DOHH2 (cell line): ENCODE measurements around the gene AFAP1.

ENCODE experiments used
- H3F3A ChIP-seq: fragments of 200-600 bp; sonication (generic), shearing (Covaris generic); 2 replicates; pipeline ENCODE4 v1.6.0; 2016; ENCODE audit warnings: antibody characterized with exemption, mild to moderate bottlenecking; ENCODE audit not compliant: control insufficient read depth, insufficient read depth
- H3K27ac ChIP-seq: fragments of 200-600 bp; sonication (generic); 2 replicates; pipeline ENCODE4 v1.5.1; 2014; ENCODE audit warnings: low read depth, mild to moderate bottlenecking, low read length, moderate library complexity
- H3K27me3 ChIP-seq: fragments of 200-600 bp; sonication (generic); 2 replicates; pipeline ENCODE4 v1.6.1; 2014; ENCODE audit warnings: mild to moderate bottlenecking, low read length, mixed read lengths; ENCODE audit not compliant: control insufficient read depth
- H3K36me3 ChIP-seq: fragments of 200-600 bp; sonication (generic); 2 replicates; pipeline ENCODE4 v1.6.1; 2014; ENCODE audit warnings: mild to moderate bottlenecking, low read length, moderate library complexity, mixed read lengths; ENCODE audit not compliant: control insufficient read depth
- H3K4me1 ChIP-seq: fragments of 200-600 bp; sonication (generic); 2 replicates; pipeline ENCODE4 v1.6.1; 2014; ENCODE audit warnings: mild to moderate bottlenecking, low read length, mixed read lengths; ENCODE audit not compliant: control insufficient read depth
- H3K4me2 ChIP-seq: fragments of 200-600 bp; sonication (generic); 2 replicates; pipeline ENCODE4 v1.6.0; 2014; ENCODE audit warnings: mild to moderate bottlenecking, low read length, moderate library complexity
- H3K4me3 ChIP-seq: fragments of 200-600 bp; sonication (generic); 2 replicates; pipeline ENCODE4 v1.5.1; 2014; ENCODE audit warnings: mild to moderate bottlenecking, low read length, mixed read lengths
- H3K79me2 ChIP-seq: fragments of 200-600 bp; sonication (generic); 2 replicates; pipeline ENCODE4 v1.6.1; 2014; ENCODE audit warnings: mild to moderate bottlenecking, low read length, mixed read lengths; ENCODE audit not compliant: control insufficient read depth
- H3K9me2 ChIP-seq: fragments of 200-600 bp; sonication (generic); replicated peaks from 2 replicates; pipeline ENCODE4 v1.6.1; 2014; ENCODE audit warnings: mild to moderate bottlenecking, low read length, mixed read lengths; ENCODE audit not compliant: control insufficient read depth
- H3K9me3 ChIP-seq: fragments of 200-600 bp; sonication (generic); 2 replicates; pipeline ENCODE4 v1.6.1; 2014; ENCODE audit warnings: antibody characterized with exemption, low read length, mixed read lengths; ENCODE audit not compliant: control insufficient read depth, insufficient read depth
- H4K20me1 ChIP-seq: fragments of 200-600 bp; sonication (generic); 2 replicates; pipeline ENCODE4 v1.6.0; 2014; ENCODE audit warnings: low read depth, mild to moderate bottlenecking, antibody characterized with exemption, low read length, moderate library complexity; ENCODE audit not compliant: control insufficient read depth, insufficient read depth
- EZH2phosphoT487 ChIP-seq: fragments of 200-600 bp; sonication (generic); IDR thresholded peaks from 2 replicates; pipeline ENCODE4 v1.6.1; 2017; ENCODE audit warnings: borderline replicate concordance, mild to moderate bottlenecking, antibody characterized with exemption, low read length, moderate library complexity, mixed read lengths
- TF ChIP-seq, protein P1 (sequence below): fragments of 200-600 bp; sonication (generic); IDR thresholded peaks from one replicate; pipeline ENCODE4 v1.5.1; 2014; ENCODE audit warnings: antibody characterized with exemption, mild to moderate bottlenecking, low read depth, low read length; ENCODE audit not compliant: poor library complexity, severe bottlenecking

AFAP1 gene

GRCh38 chr4:7955393-7955792 lies 15.7 kb upstream of the AFAP1 start:
- no peak overlapping the region for H3K4me2 ChIP-seq
- H3K27ac ChIP-seq, result no peak overlapping the region
- H3F3A ChIP-seq, result no peaks in the 10 kb centered on the region
- H3K4me1 ChIP-seq, result peaks cover under 1% of the 10 kb centered on the region; the same call in 1 of the 2 replicates
- H3K4me3 ChIP-seq, result no peak overlapping the region
- no peaks in the 10 kb centered on the region for H3K79me2 ChIP-seq
- no peaks in the 10 kb centered on the region for H3K36me3 ChIP-seq
- H3K9me3 ChIP-seq, result no peaks in the 10 kb centered on the region
- H4K20me1 ChIP-seq, result no peaks in the 10 kb centered on the region
- H3K27me3 ChIP-seq, result peaks cover 10% of the 10 kb centered on the region
- H3K9me2 ChIP-seq, result no peaks in the 10 kb centered on the region
- TF ChIP-seq, protein P1, sequence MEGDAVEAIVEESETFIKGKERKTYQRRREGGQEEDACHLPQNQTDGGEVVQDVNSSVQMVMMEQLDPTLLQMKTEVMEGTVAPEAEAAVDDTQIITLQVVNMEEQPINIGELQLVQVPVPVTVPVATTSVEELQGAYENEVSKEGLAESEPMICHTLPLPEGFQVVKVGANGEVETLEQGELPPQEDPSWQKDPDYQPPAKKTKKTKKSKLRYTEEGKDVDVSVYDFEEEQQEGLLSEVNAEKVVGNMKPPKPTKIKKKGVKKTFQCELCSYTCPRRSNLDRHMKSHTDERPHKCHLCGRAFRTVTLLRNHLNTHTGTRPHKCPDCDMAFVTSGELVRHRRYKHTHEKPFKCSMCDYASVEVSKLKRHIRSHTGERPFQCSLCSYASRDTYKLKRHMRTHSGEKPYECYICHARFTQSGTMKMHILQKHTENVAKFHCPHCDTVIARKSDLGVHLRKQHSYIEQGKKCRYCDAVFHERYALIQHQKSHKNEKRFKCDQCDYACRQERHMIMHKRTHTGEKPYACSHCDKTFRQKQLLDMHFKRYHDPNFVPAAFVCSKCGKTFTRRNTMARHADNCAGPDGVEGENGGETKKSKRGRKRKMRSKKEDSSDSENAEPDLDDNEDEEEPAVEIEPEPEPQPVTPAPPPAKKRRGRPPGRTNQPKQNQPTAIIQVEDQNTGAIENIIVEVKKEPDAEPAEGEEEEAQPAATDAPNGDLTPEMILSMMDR, result no peak
- no peak for TF ChIP-seq EZH2phosphoT487

GRCh38 chr4:7952615-7953014 lies 13.0 kb upstream of the AFAP1 start:
- no peaks in the 10 kb centered on the region for H3K36me3 ChIP-seq
- H3K27me3 ChIP-seq, result peaks cover 6% of the 10 kb centered on the region
- no peak overlapping the region for H3K4me2 ChIP-seq
- no peak for TF ChIP-seq EZH2phosphoT487
- TF ChIP-seq, protein P1, result no peak
- H3F3A ChIP-seq, result no peaks in the 10 kb centered on the region
- no peak overlapping the region for H3K27ac ChIP-seq
- H3K79me2 ChIP-seq, result no peaks in the 10 kb centered on the region
- H3K9me3 ChIP-seq, result no peaks in the 10 kb centered on the region
- H3K4me3 ChIP-seq, result no peak overlapping the region
- H3K9me2 ChIP-seq, result no peaks in the 10 kb centered on the region
- H3K4me1 ChIP-seq, result no peaks in the 10 kb centered on the region
- no peaks in the 10 kb centered on the region for H4K20me1 ChIP-seq

DNA sequence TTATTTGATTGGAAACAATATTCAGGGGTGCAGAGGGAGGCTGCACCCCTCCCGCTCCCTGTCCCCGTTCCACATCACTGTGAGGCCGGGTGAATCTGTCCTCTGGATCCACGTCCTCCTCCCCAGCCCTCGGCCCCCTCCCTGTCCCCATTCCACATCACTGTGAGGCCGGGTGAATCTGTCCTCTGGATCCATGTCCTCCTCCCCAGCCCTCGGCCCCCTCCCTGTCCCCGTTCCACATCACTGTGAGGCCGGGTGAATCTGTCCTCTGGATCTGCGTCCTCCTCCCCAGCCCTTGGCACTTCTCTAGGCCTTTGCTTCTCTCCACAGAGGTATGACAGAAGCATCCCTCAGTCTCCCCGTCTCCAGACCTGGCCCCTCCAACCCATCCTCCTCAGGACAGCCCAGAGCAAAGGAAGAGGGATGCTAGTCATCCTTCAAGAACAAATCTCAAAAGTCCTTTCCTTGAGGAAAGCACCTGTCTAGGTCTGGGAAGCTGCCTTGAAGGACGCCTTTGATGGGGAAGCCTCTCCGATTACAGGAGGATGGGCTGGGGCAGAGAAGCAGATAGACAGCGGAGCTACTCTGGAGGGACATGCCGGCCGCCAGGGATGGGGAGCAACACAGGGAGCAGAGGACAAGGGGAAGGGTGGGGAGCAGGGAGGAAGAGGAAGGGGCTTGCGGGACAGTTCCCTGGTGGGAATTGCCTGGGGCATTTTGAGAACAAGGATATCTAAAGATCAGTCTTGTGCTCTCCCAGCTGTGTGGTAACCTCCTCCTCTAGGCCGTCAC lies 10.8 kb upstream of the AFAP1 start:
- Histone ChIP-seq H4K20me1 (no peaks in the 10 kb centered on the region), H3K27ac (no peak overlapping the region), H3K79me2 (no peaks in the 10 kb centered on the region), H3K27me3 (no peaks in the 10 kb centered on the region), H3K4me2 (no peak overlapping the region), H3K9me3 (no peaks in the 10 kb centered on the region), H3K4me3 (no peak overlapping the region), H3K4me1 (no peaks in the 10 kb centered on the region), H3K36me3 (no peaks in the 10 kb centered on the region), H3F3A (no peaks in the 10 kb centered on the region), H3K9me2 (no peaks in the 10 kb centered on the region)
- TF ChIP-seq, protein P1, result no peak
- no peak for TF ChIP-seq EZH2phosphoT487
